ENCODE data around the gene TEAD1. TPM values are rescaled to one million over a fixed set of nuclear protein-coding genes. Genes with fewer than 3 reads are reported as not detected.

The TEAD1 gene
- total RNA-seq, 1 donor from 2014 or later = 154 TPM

DNA sequence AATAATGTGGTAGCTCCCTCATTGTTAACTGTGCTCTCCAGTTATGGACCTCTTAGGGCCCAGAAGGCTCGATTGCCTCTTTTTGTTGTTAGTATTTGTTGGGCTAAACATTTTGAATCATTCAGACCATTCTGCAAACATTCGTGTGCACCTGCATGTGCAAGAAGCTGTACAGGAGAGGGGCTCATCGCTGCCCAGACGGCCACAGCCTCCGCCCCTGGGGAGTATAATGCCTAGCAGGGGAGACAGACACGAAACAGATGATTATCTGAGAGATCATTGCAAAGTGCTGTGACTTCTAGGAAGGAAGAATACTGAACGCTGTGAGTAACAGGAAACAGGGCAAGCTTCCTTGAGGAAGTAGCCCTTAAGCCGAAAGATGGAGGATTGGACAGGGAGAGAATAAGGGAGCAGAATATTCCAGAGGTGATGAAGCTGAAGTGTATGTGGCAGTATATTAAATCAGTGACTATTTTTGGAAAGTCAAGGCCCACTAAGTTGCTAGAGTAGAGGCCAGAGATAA, 211.6 kb downstream of the TEAD1 start:
- Mint-ChIP-seq H3K27me3 (ENCODE audit: unreplicated experiment) (no peaks in the 10 kb centered on the region), H3K4me3 (ENCODE audit: unreplicated experiment) (no peak overlapping the region), H3K36me3 (ENCODE audit: unreplicated experiment) (peaks cover 40% of the 10 kb centered on the region), H3K9me3 (ENCODE audit: unreplicated experiment) (no peaks in the 10 kb centered on the region), H3K27ac (ENCODE audit: unreplicated experiment) (peak overlapping the region; percentile 61), H3K4me1 (ENCODE audit: unreplicated experiment) (peaks cover 18% of the 10 kb centered on the region)
- no peak for DNase-seq (ENCODE audit: extremely low spot score, unreplicated experiment)
- no peak for TF ChIP-seq CTCF (IDR thresholded peaks at IDR 0.05)

DNA sequence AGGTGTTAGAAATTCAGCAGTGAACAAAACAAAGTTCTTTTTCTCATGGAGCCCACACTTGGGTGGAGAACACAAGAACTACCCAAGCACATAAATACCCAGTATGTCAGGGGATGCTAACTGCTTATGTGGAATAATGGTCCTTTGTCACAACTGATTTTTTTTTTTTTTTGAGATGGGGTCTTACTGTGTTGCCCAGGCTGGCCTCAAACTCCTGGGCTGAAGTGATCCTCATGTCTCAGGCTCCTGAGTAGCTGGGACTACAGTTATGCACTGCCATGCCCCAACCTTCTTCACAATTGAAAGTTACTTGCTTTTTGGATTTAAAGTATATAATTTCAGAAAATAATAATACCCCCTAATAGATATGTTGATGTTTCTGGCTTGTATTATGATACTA, 212.3 kb downstream of the TEAD1 start:
- DNase-seq (ENCODE audit: extremely low spot score, unreplicated experiment) = no peak
- H3K27ac Mint-ChIP-seq (ENCODE audit: unreplicated experiment) = peak overlapping the region; percentile 18
- H3K9me3 Mint-ChIP-seq (ENCODE audit: unreplicated experiment) = no peaks in the 10 kb centered on the region
- no peak overlapping the region for H3K4me3 Mint-ChIP-seq (ENCODE audit: unreplicated experiment)
- H3K27me3 Mint-ChIP-seq (ENCODE audit: unreplicated experiment) = no peaks in the 10 kb centered on the region
- TF ChIP-seq CTCF (IDR thresholded peaks at IDR 0.05) = no peak
- H3K36me3 Mint-ChIP-seq (ENCODE audit: unreplicated experiment) = peaks cover 39% of the 10 kb centered on the region
- H3K4me1 Mint-ChIP-seq (ENCODE audit: unreplicated experiment) = peaks cover 18% of the 10 kb centered on the region

- Mint-ChIP-seq H3K4me3 (ENCODE audit: unreplicated experiment) (no peak overlapping the region), H3K9me3 (ENCODE audit: unreplicated experiment) (no peaks in the 10 kb centered on the region), H3K4me1 (ENCODE audit: unreplicated experiment) (peaks cover 28% of the 10 kb centered on the region), H3K27me3 (ENCODE audit: unreplicated experiment) (no peaks in the 10 kb centered on the region), H3K36me3 (ENCODE audit: unreplicated experiment) (peaks cover 31% of the 10 kb centered on the region), H3K27ac (ENCODE audit: unreplicated experiment) (peak overlapping the region; percentile 89)
- peak; percentile 83 for TF ChIP-seq CTCF (IDR thresholded peaks at IDR 0.05)
- DNase-seq (ENCODE audit: extremely low spot score, unreplicated experiment) = peak; percentile 93
Observed at GRCh38 chr11:12888525-12889158, 214.4 kb downstream of the TEAD1 start.

DNA sequence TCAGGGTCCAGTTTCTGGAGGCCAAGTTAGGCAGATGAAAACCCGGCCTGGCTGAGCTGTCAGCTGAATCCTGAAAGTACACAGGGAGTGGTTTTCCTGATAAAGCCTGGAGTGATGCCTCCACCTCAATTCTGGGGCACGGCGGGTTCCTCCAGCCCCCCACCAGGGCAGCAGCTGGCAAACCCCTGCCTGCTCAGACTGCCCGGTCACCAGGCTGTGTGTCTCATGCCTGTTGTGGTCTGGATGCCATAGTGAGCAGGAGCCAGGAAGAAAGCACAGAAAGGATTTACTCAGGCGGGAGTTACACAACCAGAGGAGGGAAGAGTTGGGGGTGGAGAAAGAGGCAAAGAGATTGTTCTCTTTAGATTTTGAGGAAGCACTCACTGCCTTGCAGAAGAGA, 215.0 kb downstream of the TEAD1 start:
- DNase-seq (ENCODE audit: extremely low spot score, unreplicated experiment) = no peak
- Mint-ChIP-seq H3K9me3 (ENCODE audit: unreplicated experiment) (no peaks in the 10 kb centered on the region), H3K27ac (ENCODE audit: unreplicated experiment) (peak overlapping the region; percentile 89), H3K27me3 (ENCODE audit: unreplicated experiment) (no peaks in the 10 kb centered on the region), H3K4me3 (ENCODE audit: unreplicated experiment) (peak overlapping the region; percentile 3), H3K36me3 (ENCODE audit: unreplicated experiment) (peaks cover 27% of the 10 kb centered on the region), H3K4me1 (ENCODE audit: unreplicated experiment) (peaks cover 30% of the 10 kb centered on the region)
- no peak for TF ChIP-seq CTCF (IDR thresholded peaks at IDR 0.05)

DNA sequence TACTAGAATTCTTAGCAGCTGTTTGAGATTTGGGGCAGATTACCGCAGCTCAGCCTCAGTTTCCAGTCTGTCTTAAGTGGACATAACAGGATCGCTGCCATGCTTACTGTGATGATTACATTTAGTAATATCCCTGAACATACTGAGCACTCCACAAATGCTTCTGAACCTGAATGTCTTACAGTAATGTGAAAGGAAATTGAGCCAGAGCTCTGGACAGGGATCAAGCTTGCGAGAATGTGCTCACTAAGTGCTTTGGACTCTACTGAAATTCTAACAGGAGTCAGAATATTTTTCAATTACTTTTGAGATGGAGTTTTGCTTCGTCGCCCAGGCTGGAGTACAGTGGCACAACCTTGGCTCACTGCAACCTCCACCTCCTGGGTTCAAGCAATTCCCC, 216.3 kb downstream of the TEAD1 start:
- Mint-ChIP-seq H3K4me3 (ENCODE audit: unreplicated experiment) (no peak overlapping the region), H3K27ac (ENCODE audit: unreplicated experiment) (no peak overlapping the region), H3K36me3 (ENCODE audit: unreplicated experiment) (peaks cover 20% of the 10 kb centered on the region), H3K9me3 (ENCODE audit: unreplicated experiment) (no peaks in the 10 kb centered on the region), H3K4me1 (ENCODE audit: unreplicated experiment) (peaks cover 29% of the 10 kb centered on the region), H3K27me3 (ENCODE audit: unreplicated experiment) (no peaks in the 10 kb centered on the region)
- DNase-seq (ENCODE audit: extremely low spot score, unreplicated experiment) = no peak
- no peak for TF ChIP-seq CTCF (IDR thresholded peaks at IDR 0.05)
